ENCODE data around the gene PRKCA. TPM values are rescaled to one million over a fixed set of nuclear protein-coding genes. Genes with fewer than 3 reads are reported as not detected.
A peak's percentile ranks its signal among the peaks of the same experiment; 100 is the strongest.

Gene PRKCA
- polyA plus RNA-seq, 2 of the 4 experiments (the other 2 are of a cell fraction), result 28.8 to 65.0 TPM

DNA sequence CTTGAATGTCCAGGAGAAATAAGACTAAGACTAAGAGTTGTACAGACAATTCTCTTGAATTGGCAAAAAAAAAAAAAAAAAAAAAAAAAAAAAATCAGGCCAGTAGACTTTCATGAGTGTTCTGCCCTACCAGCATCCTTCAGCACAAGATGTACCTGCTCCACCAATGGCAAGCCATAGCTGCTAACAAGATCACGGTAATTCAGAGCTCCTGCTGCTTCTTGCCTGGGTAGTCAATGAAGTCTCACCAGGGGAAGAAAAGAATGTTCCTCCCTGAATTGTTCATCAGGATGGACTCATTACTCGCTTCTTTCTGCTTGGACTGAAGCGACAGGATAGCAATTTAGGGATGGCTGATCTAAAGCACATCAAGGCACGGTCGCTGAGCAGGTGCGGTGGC is 42.1 kb upstream of the PRKCA start:
- Histone ChIP-seq H3K4me2 (no peak overlapping the region), H3K4me1 (peaks cover 11% of the 10 kb centered on the region; the same call in 2 of the 3 replicates), H3K27ac (peak overlapping the region in 1 of 2 experiments; percentile 40; a peak in 1 of 6 replicates), H3K9me3 (no peaks in the 10 kb centered on the region), H3K4me3 (no peak overlapping the region)
- ChIA-PET POLR2A (no interaction called here), CTCF (interaction anchor here (0.7 to 1.4 kb wide), 7 partner anchors 13 to 414 kb away, joined by 3 to 4 read pairs (median 3); no protein-coding TSS in a partner anchor)
- DNase-seq (ENCODE audit: low read depth in 1 of 2, low spot score in 1 of 2) (no peak), ATAC-seq (peak in 1 of 2 experiments; percentile 34; a peak in 1 of 6 replicates), FAIRE-seq (no peak)
- TF ChIP-seq NPAS2 (CRISPR knock-in tag; IDR thresholded peaks at IDR 0.05; ENCODE audit: borderline replicate concordance) (no peak), FOXS1 (CRISPR knock-in tag; IDR thresholded peaks at IDR 0.05) (no peak), ZFP36 (IDR thresholded peaks at IDR 0.05; ENCODE audit: borderline replicate concordance, partially characterized antibody) (no peak), HDAC2 (IDR thresholded peaks at IDR 0.05) (no peak), HOXB13 (CRISPR knock-in tag; IDR thresholded peaks at IDR 0.05; ENCODE audit: low read depth) (no peak), JUN (IDR thresholded peaks at IDR 0.05) (no peak), POLR2AphosphoS2 (conservative IDR thresholded peaks at IDR 0.05; ENCODE audit: low read length) (no peak), ZSCAN20 (CRISPR knock-in tag; IDR thresholded peaks at IDR 0.05) (no peak), CBX2 (IDR thresholded peaks at IDR 0.05; ENCODE audit: borderline replicate concordance, low read depth) (no peak), SMC3 (IDR thresholded peaks at IDR 0.05) (no peak), TP53 (CRISPR knock-in tag; IDR thresholded peaks at IDR 0.05) (no peak), TFCP2L1 (CRISPR knock-in tag; IDR thresholded peaks at IDR 0.05) (no peak), RARB (CRISPR knock-in tag; IDR thresholded peaks at IDR 0.05) (no peak)
- TF ChIP-seq, protein P1, sequence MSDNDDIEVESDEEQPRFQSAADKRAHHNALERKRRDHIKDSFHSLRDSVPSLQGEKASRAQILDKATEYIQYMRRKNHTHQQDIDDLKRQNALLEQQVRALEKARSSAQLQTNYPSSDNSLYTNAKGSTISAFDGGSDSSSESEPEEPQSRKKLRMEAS (IDR thresholded peaks at IDR 0.05), result no peak
- TF ChIP-seq, protein P2, sequence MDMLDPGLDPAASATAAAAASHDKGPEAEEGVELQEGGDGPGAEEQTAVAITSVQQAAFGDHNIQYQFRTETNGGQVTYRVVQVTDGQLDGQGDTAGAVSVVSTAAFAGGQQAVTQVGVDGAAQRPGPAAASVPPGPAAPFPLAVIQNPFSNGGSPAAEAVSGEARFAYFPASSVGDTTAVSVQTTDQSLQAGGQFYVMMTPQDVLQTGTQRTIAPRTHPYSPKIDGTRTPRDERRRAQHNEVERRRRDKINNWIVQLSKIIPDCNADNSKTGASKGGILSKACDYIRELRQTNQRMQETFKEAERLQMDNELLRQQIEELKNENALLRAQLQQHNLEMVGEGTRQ (IDR thresholded peaks at IDR 0.05), result no peak
- TF ChIP-seq, protein P3, sequence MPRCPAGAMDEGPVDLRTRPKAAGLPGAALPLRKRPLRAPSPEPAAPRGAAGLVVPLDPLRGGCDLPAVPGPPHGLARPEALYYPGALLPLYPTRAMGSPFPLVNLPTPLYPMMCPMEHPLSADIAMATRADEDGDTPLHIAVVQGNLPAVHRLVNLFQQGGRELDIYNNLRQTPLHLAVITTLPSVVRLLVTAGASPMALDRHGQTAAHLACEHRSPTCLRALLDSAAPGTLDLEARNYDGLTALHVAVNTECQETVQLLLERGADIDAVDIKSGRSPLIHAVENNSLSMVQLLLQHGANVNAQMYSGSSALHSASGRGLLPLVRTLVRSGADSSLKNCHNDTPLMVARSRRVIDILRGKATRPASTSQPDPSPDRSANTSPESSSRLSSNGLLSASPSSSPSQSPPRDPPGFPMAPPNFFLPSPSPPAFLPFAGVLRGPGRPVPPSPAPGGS (IDR thresholded peaks at IDR 0.05), result no peak
- 95% methylated on average over 6 of the region's 6 CpGs for WGBS (ENCODE audit: missing lambda C conversion rate)

DNA sequence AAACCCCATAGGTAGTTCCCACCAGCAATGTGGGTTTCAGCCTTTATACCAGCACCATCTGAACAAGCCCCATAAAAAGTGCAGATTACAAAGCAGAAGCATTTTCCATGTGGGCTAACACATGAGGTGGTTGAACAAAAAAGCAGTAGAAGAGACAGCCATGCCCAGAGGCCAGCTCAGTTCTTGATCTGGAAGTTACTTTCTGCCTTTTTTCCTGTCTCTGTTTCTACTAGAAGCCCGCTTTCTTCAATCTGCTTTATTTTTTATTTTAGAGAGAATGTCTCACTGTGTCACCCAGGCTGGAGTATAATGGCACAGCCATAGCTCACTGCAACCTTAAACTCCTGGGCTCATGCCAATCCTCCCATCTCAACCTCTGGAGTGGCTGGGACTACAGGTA is 41.7 kb upstream of the PRKCA start:
- peaks cover 7% of the 10 kb centered on the region; the same call in 2 of the 3 replicates for H3K4me1 ChIP-seq
- H3K4me3 ChIP-seq, result no peak overlapping the region
- 0 out of 6 replicates have a peak, but pooled peaks of 1 of the 2 experiments have one; percentile 23 for ATAC-seq
- no peak overlapping the region for H3K4me2 ChIP-seq
- DNase-seq (ENCODE audit: low read depth in 1 of 2, low spot score in 1 of 2), result no peak
- no peak for TF ChIP-seq HOXB5 (CRISPR knock-in tag; IDR thresholded peaks at IDR 0.05)
- TF ChIP-seq KDM1A (IDR thresholded peaks at IDR 0.05; ENCODE audit: low read depth), result no peak
- TF ChIP-seq, protein P4, sequence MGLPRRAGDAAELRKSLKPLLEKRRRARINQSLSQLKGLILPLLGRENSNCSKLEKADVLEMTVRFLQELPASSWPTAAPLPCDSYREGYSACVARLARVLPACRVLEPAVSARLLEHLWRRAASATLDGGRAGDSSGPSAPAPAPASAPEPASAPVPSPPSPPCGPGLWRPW (IDR thresholded peaks at IDR 0.05), result no peak
- no peak for TF ChIP-seq HOXA7 (CRISPR knock-in tag; IDR thresholded peaks at IDR 0.05)
- no peak for TF ChIP-seq RARB (CRISPR knock-in tag; IDR thresholded peaks at IDR 0.05)
- no peak for TF ChIP-seq RNF2 (IDR thresholded peaks at IDR 0.05; ENCODE audit: borderline replicate concordance, low read depth)
- TF ChIP-seq ESRRA (IDR thresholded peaks at IDR 0.05; ENCODE audit: borderline replicate concordance, low read length), result no peak
- no peak for TF ChIP-seq EHF (CRISPR knock-in tag; IDR thresholded peaks at IDR 0.05)
- no peak for TF ChIP-seq ZSCAN20 (CRISPR knock-in tag; IDR thresholded peaks at IDR 0.05)
- no peak for TF ChIP-seq RCOR1 (IDR thresholded peaks at IDR 0.05; ENCODE audit: low read depth, low read length)
- no peak for TF ChIP-seq JUN (IDR thresholded peaks at IDR 0.05)
- no peak for TF ChIP-seq HEYL (CRISPR knock-in tag; IDR thresholded peaks at IDR 0.05)
- TF ChIP-seq, protein P5, sequence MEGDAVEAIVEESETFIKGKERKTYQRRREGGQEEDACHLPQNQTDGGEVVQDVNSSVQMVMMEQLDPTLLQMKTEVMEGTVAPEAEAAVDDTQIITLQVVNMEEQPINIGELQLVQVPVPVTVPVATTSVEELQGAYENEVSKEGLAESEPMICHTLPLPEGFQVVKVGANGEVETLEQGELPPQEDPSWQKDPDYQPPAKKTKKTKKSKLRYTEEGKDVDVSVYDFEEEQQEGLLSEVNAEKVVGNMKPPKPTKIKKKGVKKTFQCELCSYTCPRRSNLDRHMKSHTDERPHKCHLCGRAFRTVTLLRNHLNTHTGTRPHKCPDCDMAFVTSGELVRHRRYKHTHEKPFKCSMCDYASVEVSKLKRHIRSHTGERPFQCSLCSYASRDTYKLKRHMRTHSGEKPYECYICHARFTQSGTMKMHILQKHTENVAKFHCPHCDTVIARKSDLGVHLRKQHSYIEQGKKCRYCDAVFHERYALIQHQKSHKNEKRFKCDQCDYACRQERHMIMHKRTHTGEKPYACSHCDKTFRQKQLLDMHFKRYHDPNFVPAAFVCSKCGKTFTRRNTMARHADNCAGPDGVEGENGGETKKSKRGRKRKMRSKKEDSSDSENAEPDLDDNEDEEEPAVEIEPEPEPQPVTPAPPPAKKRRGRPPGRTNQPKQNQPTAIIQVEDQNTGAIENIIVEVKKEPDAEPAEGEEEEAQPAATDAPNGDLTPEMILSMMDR (IDR thresholded peaks at IDR 0.05), result no peak
- CTCF ChIA-PET, result interaction anchor here (0.7 to 1.4 kb wide), 4 partner anchors 13 to 308 kb away, joined by 3 to 4 read pairs (median 3); no protein-coding TSS in a partner anchor
- FAIRE-seq, result no peak
- H3K9me3 ChIP-seq, result no peaks in the 10 kb centered on the region
- POLR2A ChIA-PET, result no interaction called here
- 19% methylated on average over 1 of the region's 1 CpG for WGBS (ENCODE audit: missing lambda C conversion rate)
- H3K27ac ChIP-seq, result peak overlapping the region in 1 of 2 experiments; percentile 40; a peak in 2 of 6 replicates
